Sigmoid colon (tissue), 7 donors: ENCODE measurements around the gene ZFP64. TPM values are rescaled to one million over a fixed set of nuclear protein-coding genes. Genes with fewer than 3 reads are reported as not detected.

Source experiments
- DNase-seq: peaks from one replicate; pipeline ENCODE4 v3.0.0-alpha.2; 2019
- H3K27ac ChIP-seq, 4 donors: fragments of 200-600 bp; sonication (generic); one replicate each; pipeline ENCODE4 v1.5.1; 2016 to 2019; ENCODE audit warnings: mild to moderate bottlenecking in 1 of 4
- H3K27me3 ChIP-seq, 3 donors: fragments of 200-600 bp; sonication (generic); one replicate each; pipeline ENCODE4 v1.5.1; 2019; ENCODE audit warnings: mild to moderate bottlenecking in 1 of 3
- H3K36me3 ChIP-seq, 4 donors: fragments of 200-600 bp; sonication (generic); one replicate each; pipeline ENCODE4 v1.5.1; 2016 to 2019
- H3K4me1 ChIP-seq, 4 donors: fragments of 200-600 bp; sonication (generic); one replicate each; pipeline ENCODE4 v1.5.1; 2017 to 2019
- H3K4me3 ChIP-seq, 4 donors: fragments of 200-600 bp; sonication (generic); one replicate each; pipeline ENCODE4 v1.5.1; 2017 to 2019; ENCODE audit warnings: mild to moderate bottlenecking in 2 of 4, moderate library complexity in 1 of 4
- H3K9me3 ChIP-seq, 4 donors: fragments of 200-600 bp in 3 of 4; sonication (generic) in 3 of 4; one replicate each; pipeline versions ENCODE4 v1.5.1 to v1.6.1; 2013 to 2019
- CTCF ChIP-seq, 4 experiments: fragments of 450-650 bp in 3 of 4; fragments of 200-600 bp in 1 of 4; IDR thresholded peaks; one replicate each; pipeline ENCODE4 v1.5.1; 2016 to 2019; ENCODE audit warnings: antibody characterized with exemption in 4 of 4, mild to moderate bottlenecking in 3 of 4, moderate library complexity in 2 of 4
- EP300 ChIP-seq, 4 donors: sonication (generic); formaldehyde crosslinking; IDR thresholded peaks; one replicate each; pipeline ENCODE4 v1.6.1; 2017; ENCODE audit warnings: antibody characterized with exemption in 4 of 4
- POLR2A ChIP-seq, 2 donors: fragments of 450-650 bp; IDR thresholded peaks; one replicate each; pipeline ENCODE4 v1.6.1; 2016; ENCODE audit warnings: antibody characterized with exemption in 2 of 2, mild to moderate bottlenecking in 2 of 2, moderate library complexity in 2 of 2
- POLR2AphosphoS5 ChIP-seq, 4 donors: sonication (generic); formaldehyde crosslinking; IDR thresholded peaks; one replicate each; pipeline ENCODE4 v1.6.1; 2017; ENCODE audit warnings: antibody characterized with exemption in 4 of 4
- WGBS, 2 donors: extraction: QIAGEN DNeasy Blood & Tissue Kit; methylation state at CpG; one replicate each; pipeline ENCODE4 v1.1.7; 2013; 5-methylcytosine and 5-hydroxymethylcytosine counted together
- intact Hi-C: fragments of 100-400 bp; cut with DNase I; formaldehyde crosslinking; loops from one replicate; pipeline ENCODE4 v1.15.1; 2023
- polyA plus RNA-seq, 3 donors: library from polyadenylated mRNA; stranded (reverse); fragments of 200-250 nt; gene quantifications; one replicate each; pipeline ENCODE4 v1.2.3, GENCODE V29; 2013
- total RNA-seq, 4 donors: library from RNA; depleted of rRNA; stranded (reverse); fragments of >200 nt; gene quantifications; one replicate each; pipeline ENCODE4 v1.1.0, GENCODE V29; 2016
- donor health status: healthy with polysubstance abuse.
- donor health status: Bipolar disorder and iron deficiency.
- donor health status: healthy.

ZFP64 gene
- total and polyA plus RNA-seq, 7 donors: 5.4 to 20.5 (median 9.6) TPM

GRCh38 chr20:52166150-52166549, 25.4 kb downstream of the ZFP64 start:
- intact Hi-C loops: no loop called here
- TF ChIP-seq POLR2AphosphoS5 (IDR thresholded peaks at IDR 0.05) (no peak), CTCF (IDR thresholded peaks at IDR 0.05) (no peak)
- no peaks in the 10 kb centered on the region for H3K27me3 ChIP-seq
- H3K9me3 ChIP-seq: peaks cover 0 to 5% (median 0%) of the 10 kb centered on the region in 4 donors
- DNase-seq: no peak
- H3K36me3 ChIP-seq: peaks cover 0 to 66% (median 20%) of the 10 kb centered on the region in 4 donors
- WGBS, 2 donors: 98 to 100% methylated on average over 1 of the region's 1 CpG
- no peaks in the 10 kb centered on the region for H3K4me1 ChIP-seq
- H3K4me3 ChIP-seq: no peak overlapping the region
- no peak overlapping the region for H3K27ac ChIP-seq

- H3K36me3 ChIP-seq: peaks cover 12 to 97% (median 46%) of the 10 kb centered on the region in 4 donors
- no peaks in the 10 kb centered on the region for H3K4me1 ChIP-seq
- H3K27ac ChIP-seq: no peak overlapping the region
- TF ChIP-seq EP300 (IDR thresholded peaks at IDR 0.05): no peak
- TF ChIP-seq CTCF (IDR thresholded peaks at IDR 0.05): no peak
- no peak for TF ChIP-seq POLR2AphosphoS5 (IDR thresholded peaks at IDR 0.05)
- TF ChIP-seq POLR2A (IDR thresholded peaks at IDR 0.05): no peak
- peaks cover 0 to 3% (median 0%) of the 10 kb centered on the region in 4 donors for H3K9me3 ChIP-seq
- 77 to 92% methylated on average over 9 of the region's 9 CpGs for WGBS, 2 donors
- intact Hi-C loops: no loop called here
- no peaks in the 10 kb centered on the region for H3K27me3 ChIP-seq
- no peak overlapping the region for H3K4me3 ChIP-seq
- no peak for DNase-seq
These were observed 30.9 kb downstream of the ZFP64 start for GRCh38 chr20:52160621-52161204.

- no peak for DNase-seq
- Histone ChIP-seq H3K9me3 (no peaks in the 10 kb centered on the region), H3K4me3 (no peak overlapping the region), H3K4me1 (no peaks in the 10 kb centered on the region), H3K36me3 (peaks cover 12 to 91% (median 43%) of the 10 kb centered on the region in 4 donors), H3K27me3 (no peaks in the 10 kb centered on the region), H3K27ac (no peak overlapping the region)
- intact Hi-C loops: no loop called here
- WGBS, 2 donors: 97% methylated on average over 18 of the region's 18 CpGs
- no peak for TF ChIP-seq POLR2A (IDR thresholded peaks at IDR 0.05)
- no peak for TF ChIP-seq POLR2AphosphoS5 (IDR thresholded peaks at IDR 0.05)
- no peak for TF ChIP-seq EP300 (IDR thresholded peaks at IDR 0.05)
These were observed 31.5 kb downstream of the ZFP64 start for GRCh38 chr20:52160049-52160570.

GRCh38 chr20:52154575-52154974, 37.0 kb downstream of the ZFP64 start:
- Histone ChIP-seq H3K4me3 (no peak overlapping the region), H3K4me1 (no peaks in the 10 kb centered on the region), H3K9me3 (no peaks in the 10 kb centered on the region), H3K27me3 (no peaks in the 10 kb centered on the region), H3K36me3 (peaks cover 14 to 72% (median 37%) of the 10 kb centered on the region in 4 donors), H3K27ac (no peak overlapping the region)
- TF ChIP-seq EP300 (IDR thresholded peaks at IDR 0.05) (no peak), CTCF (IDR thresholded peaks at IDR 0.05) (no peak), POLR2A (IDR thresholded peaks at IDR 0.05) (no peak)
- no peak for DNase-seq
- 50 to 58% methylated on average over 1 of the region's 1 CpG for WGBS, 2 donors
- intact Hi-C loops: no loop called here

- H3K27me3 ChIP-seq: no peaks in the 10 kb centered on the region
- H3K4me3 ChIP-seq: no peak overlapping the region
- H3K36me3 ChIP-seq: peaks cover 13 to 65% (median 30%) of the 10 kb centered on the region in 4 donors
- TF ChIP-seq POLR2AphosphoS5 (IDR thresholded peaks at IDR 0.05): no peak
- TF ChIP-seq EP300 (IDR thresholded peaks at IDR 0.05): no peak
- TF ChIP-seq POLR2A (IDR thresholded peaks at IDR 0.05): no peak
- TF ChIP-seq CTCF (IDR thresholded peaks at IDR 0.05): no peak
- 88 to 94% methylated on average over 7 of the region's 7 CpGs for WGBS, 2 donors
- no peak overlapping the region for H3K27ac ChIP-seq
- no peaks in the 10 kb centered on the region for H3K4me1 ChIP-seq
- DNase-seq: no peak
- intact Hi-C loops: no loop called here
- no peaks in the 10 kb centered on the region for H3K9me3 ChIP-seq
These were observed 37.7 kb downstream of the ZFP64 start for GRCh38 chr20:52153896-52154295.
